Activated naive CD4-positive, alpha-beta T cell treated with anti-CD3 and anti-CD28 coated beads, Interleukin-2, amount 50 U/mL, for 72 hours (primary cell): ENCODE measurements around the gene RPS2. TPM values are rescaled to one million over a fixed set of nuclear protein-coding genes. Genes with fewer than 3 reads are reported as not detected.
"Not testable (repeated sequence)": the region's sequence is repeated elsewhere in the genome, so short reads cannot be mapped to it uniquely, and the experiment has no call there.

Experiments used
- ATAC-seq, 2 donors: fragments of 150-1000 bp; cut with Tn5 transposase; 2 replicates each; pipeline ENCODE4 v1.10.0; 2021; ENCODE audit warnings: mild to moderate bottlenecking in 2 of 2, moderate library complexity in 2 of 2
- DNase-seq, 2 donors: peaks; one replicate each; pipeline ENCODE4 v3.0.0; 2021 to 2022; ENCODE audit warnings: low spot score in 2 of 2
- H3K27ac Mint-ChIP-seq, 2 donors: one replicate each; pipeline ENCODE4 v1.8.0; 2022; ENCODE audit warnings: mild to moderate bottlenecking in 2 of 2, mixed read lengths in 2 of 2
- H3K36me3 Mint-ChIP-seq, 2 donors: one replicate each; pipeline ENCODE4 v1.8.0; 2022; ENCODE audit warnings: mixed read lengths in 2 of 2
- H3K9me3 Mint-ChIP-seq, 2 donors: one replicate each; pipeline ENCODE4 v1.8.0; 2022; ENCODE audit warnings: mixed read lengths in 2 of 2
- total RNA-seq, 2 donors: library from RNA; stranded (reverse); gene quantifications; one replicate each; pipeline ENCODE4 v1.2.3, GENCODE V29; 2022

Gene RPS2
- total RNA-seq, 2 donors from 2014 or later, result 5,211 to 5,668 TPM

- no peak for DNase-seq
- Mint-ChIP-seq H3K27ac (no peak overlapping the region), H3K36me3 (peaks cover 7 to 17% of the 10 kb centered on the region in 2 donors), H3K9me3 (no peaks in the 10 kb centered on the region)
- ATAC-seq, result no peak
Observed at GRCh38 chr16:1976951-1977874, 12.6 kb upstream of the RPS2 start.

- no peak for ATAC-seq
- H3K9me3 Mint-ChIP-seq, result no peaks in the 10 kb centered on the region
- DNase-seq, result no peak
- H3K27ac Mint-ChIP-seq, result no peak overlapping the region
- peaks cover 17 to 27% of the 10 kb centered on the region in 2 donors for H3K36me3 Mint-ChIP-seq
Observed at GRCh38 chr16:1976216-1976520, 11.5 kb upstream of the RPS2 start.

- H3K36me3 Mint-ChIP-seq, result peaks cover 21 to 30% of the 10 kb centered on the region in 2 donors
- no peak overlapping the region for H3K27ac Mint-ChIP-seq
- H3K9me3 Mint-ChIP-seq, result no peaks in the 10 kb centered on the region
- DNase-seq, result no peak
- ATAC-seq, result no peak
Observed at GRCh38 chr16:1975432-1976215, 11.0 kb upstream of the RPS2 start.

GRCh38 chr16:1974157-1975070, 9.8 kb upstream of the RPS2 start:
- Mint-ChIP-seq H3K27ac (peak overlapping the region in 1 of 2 donors; percentile 29), H3K36me3 (peaks cover 21 to 30% of the 10 kb centered on the region in 2 donors), H3K9me3 (no peaks in the 10 kb centered on the region)
- DNase-seq (no peak), ATAC-seq (no peak)

- H3K27ac Mint-ChIP-seq, result no peak overlapping the region
- no peak for ATAC-seq
- H3K9me3 Mint-ChIP-seq, result no peaks in the 10 kb centered on the region
- peaks cover 21 to 30% of the 10 kb centered on the region in 2 donors for H3K36me3 Mint-ChIP-seq
- DNase-seq, result no peak
Observed at GRCh38 chr16:1973461-1974156, 9.0 kb upstream of the RPS2 start.

GRCh38 chr16:1972490-1972877, 7.9 kb upstream of the RPS2 start:
- Mint-ChIP-seq H3K9me3 (no peaks in the 10 kb centered on the region), H3K36me3 (peaks cover 21 to 30% of the 10 kb centered on the region in 2 donors), H3K27ac (peak overlapping the region; percentile 97 to 98)
- ATAC-seq (no peak), DNase-seq (no peak)

GRCh38 chr16:1971796-1972489, 7.3 kb upstream of the RPS2 start, which contains the start of gene TBL3:
TSS of gene TBL3 (plus strand) at chr16:1972053. CDS start at chr16:1972165, 112 bp downstream.
- Mint-ChIP-seq H3K36me3 (peaks cover 21 to 34% of the 10 kb centered on the region in 2 donors), H3K27ac (peak within 1 kb of the TSS; percentile 97 to 98), H3K9me3 (no peaks in the 10 kb centered on the region)
- DNase-seq (peak; percentile 97), ATAC-seq (peak; percentile 96 to 97)

- Mint-ChIP-seq H3K36me3 (peaks cover 39 to 47% of the 10 kb centered on the region in 2 donors), H3K9me3 (no peaks in the 10 kb centered on the region), H3K27ac (peak overlapping the region in 1 of 2 donors; percentile 14)
- ATAC-seq, result no peak
- no peak for DNase-seq
Observed at GRCh38 chr16:1968146-1968953, 3.7 kb upstream of the RPS2 start.

GRCh38 chr16:1966460-1966859, 1.8 kb upstream of the RPS2 start, which contains the start of gene RNF151:
TSS of gene RNF151 (plus strand) at chr16:1966856. CDS start at chr16:1966882, 26 bp downstream.
- Mint-ChIP-seq H3K9me3 (no peaks in the 10 kb centered on the region), H3K36me3 (peaks cover 48 to 50% of the 10 kb centered on the region in 2 donors), H3K27ac (peak within 1 kb of the TSS; percentile 99)
- ATAC-seq (no peak), DNase-seq (no peak)

- DNase-seq (no peak), ATAC-seq (no peak)
- Mint-ChIP-seq H3K9me3 (no peaks in the 10 kb centered on the region), H3K27ac (peak overlapping the region; percentile 99), H3K36me3 (peaks cover 45 to 50% of the 10 kb centered on the region in 2 donors)
Observed at GRCh38 chr16:1965396-1966001, 873 bp upstream of the RPS2 start.

- Mint-ChIP-seq H3K9me3 (no peaks in the 10 kb centered on the region), H3K36me3 (peaks cover 51 to 59% of the 10 kb centered on the region in 2 donors), H3K27ac (peak overlapping the region; percentile 97 to 99)
- ATAC-seq (peak in 1 of 2 donors; percentile 7), DNase-seq (peak in 1 of 2 donors; percentile 44)
Observed at GRCh38 chr16:1963806-1964505, 670 bp downstream of the RPS2 start.

GRCh38 chr16:1962161-1963153, 2.2 kb downstream of the RPS2 start:
- not testable (repeated sequence) for DNase-seq, ATAC-seq, H3K9me3 Mint-ChIP-seq
- Mint-ChIP-seq H3K27ac (peak overlapping the region; percentile 97 to 99), H3K36me3 (peaks cover 50 to 59% of the 10 kb centered on the region in 2 donors)
